Transverse colon (tissue), 4 donors: ENCODE measurements around the gene CYP2J2. TPM values are rescaled to one million over a fixed set of nuclear protein-coding genes. Genes with fewer than 3 reads are reported as not detected.

Experiments used
- DNase-seq: peaks from one replicate; pipeline ENCODE4 v3.0.0-alpha.2; 2019
- H3K27ac ChIP-seq, 4 donors: fragments of 200-600 bp; sonication (generic); 2 replicates each; pipeline ENCODE4 v1.5.1; 2016 to 2018; ENCODE audit warnings: inconsistent platforms in 4 of 4
- H3K27me3 ChIP-seq: fragments of 200-600 bp; sonication (generic); 2 replicates; pipeline ENCODE4 v1.5.1; 2017; ENCODE audit warnings: inconsistent platforms
- H3K36me3 ChIP-seq, 4 donors: fragments of 200-600 bp; sonication (generic); 2 replicates each; pipeline ENCODE4 v1.5.1; 2017 to 2019; ENCODE audit warnings: inconsistent platforms in 4 of 4
- H3K4me1 ChIP-seq, 4 donors: fragments of 200-600 bp; sonication (generic); 2 replicates each; pipeline ENCODE4 v1.5.1; 2017 to 2020; ENCODE audit warnings: inconsistent platforms in 4 of 4
- H3K4me3 ChIP-seq, 4 donors: fragments of 200-600 bp; sonication (generic); 1 replicate in 1 of 4; 2 replicates in 3 of 4; pipeline versions ENCODE4 v1.5.1 to v1.6.1; 2017 to 2019; ENCODE audit warnings: inconsistent platforms in 4 of 4
- H3K9me3 ChIP-seq, 2 donors: fragments of 200-600 bp; sonication (generic); 2 replicates each; pipeline ENCODE4 v1.5.1; 2017 to 2019; ENCODE audit warnings: inconsistent platforms in 2 of 2
- EP300 ChIP-seq: sonication (generic); formaldehyde crosslinking; IDR thresholded peaks from one replicate; pipeline ENCODE4 v1.6.1; 2017; ENCODE audit warnings: antibody characterized with exemption, low read depth
- POLR2A ChIP-seq: fragments of 450-650 bp; IDR thresholded peaks from one replicate; pipeline ENCODE4 v1.6.1; 2016; ENCODE audit warnings: antibody characterized with exemption, mild to moderate bottlenecking, moderate library complexity
- POLR2AphosphoS5 ChIP-seq, 3 donors: sonication (generic); formaldehyde crosslinking; IDR thresholded peaks; one replicate each; pipeline ENCODE4 v1.6.1; 2016; ENCODE audit warnings: antibody characterized with exemption in 3 of 3
- WGBS, 2 donors: methylation state at CpG; one replicate each; pipeline ENCODE4 v1.1.5; 2018; ENCODE audit warnings: low coverage in 1 of 2; 5-methylcytosine and 5-hydroxymethylcytosine counted together
- in situ Hi-C, 4 donors: fragments of 200-750 bp; cut with MboI; loops; one replicate each; pipeline versions ENCODE4 v1.15.0 to v1.15.1; 2017; ENCODE audit warnings: low sequenced_read_pairs in 3 of 4, low pct_ligation_motif_present in 1 of 4, low pct_unique_long_range_greater_than_20kb in 1 of 4
- intact Hi-C: fragments of 100-400 bp; cut with DNase I; formaldehyde crosslinking; loops from one replicate; pipeline ENCODE4 v1.15.1; 2023; ENCODE audit warnings: low total_unique reads
- small RNA-seq, 4 donors: library from RNA; depleted of rRNA; stranded (forward); fragments of <200 nt; gene quantifications; one replicate each; pipeline ENCODE3, GENCODE V24; 2016
- total RNA-seq, 4 donors: library from RNA; depleted of rRNA; stranded (reverse); fragments of >200 nt; gene quantifications; one replicate each; pipeline ENCODE4 v1.1.0, GENCODE V29; 2016
- TF ChIP-seq, protein P1 (sequence below), 5 experiments: fragments of 200-600 bp in 3 of 5; fragments of 450-650 bp in 2 of 5; sonication (generic) in 3 of 5; IDR thresholded peaks; 1 replicate in 2 of 5; 2 replicates in 3 of 5; pipeline ENCODE4 v1.5.1; 2016 to 2017; ENCODE audit warnings: antibody characterized with exemption in 5 of 5, inconsistent platforms in 3 of 5, mild to moderate bottlenecking in 2 of 5, moderate library complexity in 1 of 5

The CYP2J2 gene
- total RNA-seq, 4 donors from 2014 or later, result 21.7 to 61.9 (median 42.5) TPM

DNA sequence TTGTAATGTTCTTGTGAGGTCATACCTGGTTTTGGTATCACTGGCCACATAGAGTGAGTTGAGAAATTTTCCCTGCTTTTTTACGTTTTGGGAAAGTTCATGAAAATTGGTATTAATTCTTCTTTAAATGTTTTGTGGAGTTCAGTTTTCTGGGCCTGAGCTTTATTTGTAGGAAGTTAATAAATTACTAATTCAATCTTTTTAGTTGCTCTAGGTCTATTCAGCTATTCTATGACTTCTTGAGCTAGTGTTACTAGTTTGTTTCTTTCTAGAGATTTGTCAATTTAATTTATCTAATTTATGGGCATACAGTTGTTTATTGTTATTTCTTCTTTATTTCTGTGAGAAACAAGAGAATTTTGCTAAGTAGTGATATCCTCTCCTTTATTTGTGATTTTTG lies 74.5 kb downstream of the CYP2J2 start:
- H3K4me3 ChIP-seq, result no peak overlapping the region
- WGBS, 2 donors, result 86 to 87% methylated on average over 1 of the region's 1 CpG
- intact Hi-C loops, result no loop called here
- H3K4me1 ChIP-seq, result peaks cover 0 to 11% (median 5%) of the 10 kb centered on the region in 4 donors
- H3K27ac ChIP-seq, result no peak overlapping the region
- H3K9me3 ChIP-seq, result peaks cover 0 to 4% of the 10 kb centered on the region in 2 donors
- H3K27me3 ChIP-seq, result no peaks in the 10 kb centered on the region
- H3K36me3 ChIP-seq, result peaks cover 0 to 4% (median 0%) of the 10 kb centered on the region in 4 donors
- in situ Hi-C loops, result no loop called here
- TF ChIP-seq POLR2AphosphoS5 (IDR thresholded peaks at IDR 0.05), result no peak
- TF ChIP-seq EP300, result no peak
- TF ChIP-seq POLR2A, result no peak
- TF ChIP-seq, protein P1, sequence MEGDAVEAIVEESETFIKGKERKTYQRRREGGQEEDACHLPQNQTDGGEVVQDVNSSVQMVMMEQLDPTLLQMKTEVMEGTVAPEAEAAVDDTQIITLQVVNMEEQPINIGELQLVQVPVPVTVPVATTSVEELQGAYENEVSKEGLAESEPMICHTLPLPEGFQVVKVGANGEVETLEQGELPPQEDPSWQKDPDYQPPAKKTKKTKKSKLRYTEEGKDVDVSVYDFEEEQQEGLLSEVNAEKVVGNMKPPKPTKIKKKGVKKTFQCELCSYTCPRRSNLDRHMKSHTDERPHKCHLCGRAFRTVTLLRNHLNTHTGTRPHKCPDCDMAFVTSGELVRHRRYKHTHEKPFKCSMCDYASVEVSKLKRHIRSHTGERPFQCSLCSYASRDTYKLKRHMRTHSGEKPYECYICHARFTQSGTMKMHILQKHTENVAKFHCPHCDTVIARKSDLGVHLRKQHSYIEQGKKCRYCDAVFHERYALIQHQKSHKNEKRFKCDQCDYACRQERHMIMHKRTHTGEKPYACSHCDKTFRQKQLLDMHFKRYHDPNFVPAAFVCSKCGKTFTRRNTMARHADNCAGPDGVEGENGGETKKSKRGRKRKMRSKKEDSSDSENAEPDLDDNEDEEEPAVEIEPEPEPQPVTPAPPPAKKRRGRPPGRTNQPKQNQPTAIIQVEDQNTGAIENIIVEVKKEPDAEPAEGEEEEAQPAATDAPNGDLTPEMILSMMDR (IDR thresholded peaks at IDR 0.05), result no peak
- no peak for DNase-seq

DNA sequence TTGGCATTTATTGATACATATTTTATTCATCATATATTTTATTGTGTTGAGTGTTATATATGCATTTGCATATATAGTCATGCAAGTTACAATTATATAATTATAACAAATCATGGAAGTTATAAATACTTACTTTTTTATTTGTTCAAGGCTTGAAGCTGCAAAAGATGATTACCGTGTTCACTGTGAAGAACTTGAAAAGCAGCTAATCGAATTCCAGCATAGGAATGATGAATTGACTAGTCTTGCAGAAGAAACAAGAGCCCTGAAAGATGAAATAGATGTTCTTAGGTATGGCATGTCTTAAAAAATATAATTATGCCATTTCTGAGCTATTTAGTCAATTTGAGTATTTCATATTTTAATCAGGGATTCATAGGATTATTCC lies 79.7 kb downstream of the CYP2J2 start:
- no peak for DNase-seq
- peaks cover 0 to 21% (median 4%) of the 10 kb centered on the region in 4 donors for H3K36me3 ChIP-seq
- H3K27ac ChIP-seq, result no peak overlapping the region
- in situ Hi-C loops (no loop called here), intact Hi-C loops (no loop called here)
- no peaks in the 10 kb centered on the region for H3K4me1 ChIP-seq
- no peaks in the 10 kb centered on the region for H3K27me3 ChIP-seq
- no peak overlapping the region for H3K4me3 ChIP-seq
- 88 to 89% methylated on average over 2 of the region's 2 CpGs for WGBS, 2 donors
- TF ChIP-seq POLR2AphosphoS5 (IDR thresholded peaks at IDR 0.05) (no peak), EP300 (no peak), POLR2A (no peak)
- TF ChIP-seq, protein P1 (IDR thresholded peaks at IDR 0.05), result no peak
- H3K9me3 ChIP-seq, result no peaks in the 10 kb centered on the region

DNA sequence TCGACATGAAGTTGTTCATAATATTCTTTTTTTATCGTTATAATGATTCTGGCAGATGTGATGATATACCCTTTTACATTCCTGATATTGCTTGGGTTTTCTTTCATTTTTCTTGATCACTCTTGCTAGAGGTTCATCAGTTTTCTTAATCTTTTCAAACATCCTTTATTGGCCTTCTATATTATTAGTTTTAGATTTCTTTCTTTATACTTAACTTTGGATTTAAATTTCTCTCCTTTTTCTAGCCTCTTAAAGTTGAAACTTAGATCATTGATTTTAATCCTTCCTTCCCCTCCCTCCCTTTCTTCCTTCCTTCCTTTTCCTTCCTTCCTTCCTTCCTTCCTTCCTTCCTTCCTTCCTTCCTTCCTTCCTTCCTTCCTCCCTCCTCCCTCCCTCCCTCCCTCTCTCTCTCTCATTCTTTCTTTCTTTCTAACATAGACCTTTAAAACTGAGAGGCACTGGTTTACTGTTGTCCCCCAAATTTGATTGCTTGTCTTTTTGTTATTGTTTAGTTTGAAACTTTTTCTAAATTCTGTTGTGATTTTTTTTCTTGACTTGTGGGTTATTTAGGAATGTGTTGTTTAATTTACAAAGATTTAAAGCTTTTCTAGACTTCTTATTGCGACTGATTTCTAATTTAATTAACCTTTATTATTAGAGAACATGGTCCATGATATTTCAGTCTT lies 80.2 kb downstream of the CYP2J2 start:
- intact Hi-C loops (no loop called here), in situ Hi-C loops (no loop called here)
- 87 to 95% methylated on average over 3 of the region's 3 CpGs for WGBS, 2 donors
- Histone ChIP-seq H3K36me3 (peaks cover 0 to 21% (median 4%) of the 10 kb centered on the region in 4 donors), H3K27ac (no peak overlapping the region), H3K4me1 (no peaks in the 10 kb centered on the region), H3K9me3 (no peaks in the 10 kb centered on the region), H3K27me3 (no peaks in the 10 kb centered on the region), H3K4me3 (no peak overlapping the region)
- no peak for DNase-seq
- no peak for TF ChIP-seq POLR2A
- TF ChIP-seq EP300, result no peak
- TF ChIP-seq, protein P1 (IDR thresholded peaks at IDR 0.05), result no peak
- TF ChIP-seq POLR2AphosphoS5 (IDR thresholded peaks at IDR 0.05), result no peak

DNA sequence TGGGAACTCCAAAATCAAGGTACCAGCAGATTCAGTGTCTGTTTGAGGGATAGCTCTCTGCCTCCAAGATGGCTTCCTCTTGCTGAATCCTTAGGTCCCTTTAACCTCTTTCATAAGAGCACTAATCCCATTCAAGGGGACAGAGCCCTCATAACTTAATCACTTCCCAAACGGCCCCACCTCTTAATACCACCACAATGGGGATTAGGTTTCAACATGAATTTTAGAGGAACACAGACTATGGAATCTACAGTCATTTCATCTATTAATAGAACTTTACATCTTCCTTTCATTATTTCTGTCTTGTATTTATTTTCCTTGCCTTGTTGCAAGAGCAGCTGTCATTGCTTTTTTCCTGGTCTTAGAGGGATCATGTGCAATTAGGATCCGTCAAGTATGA lies 81.5 kb downstream of the CYP2J2 start:
- Histone ChIP-seq H3K36me3 (peaks cover 0 to 21% (median 4%) of the 10 kb centered on the region in 4 donors), H3K27ac (no peak overlapping the region), H3K27me3 (no peaks in the 10 kb centered on the region), H3K4me1 (no peaks in the 10 kb centered on the region), H3K4me3 (no peak overlapping the region), H3K9me3 (no peaks in the 10 kb centered on the region)
- in situ Hi-C loops, result no loop called here
- TF ChIP-seq EP300 (no peak), POLR2AphosphoS5 (IDR thresholded peaks at IDR 0.05) (no peak), POLR2A (no peak)
- TF ChIP-seq, protein P1 (IDR thresholded peaks at IDR 0.05), result no peak
- intact Hi-C loops, result no loop called here
- DNase-seq, result no peak
- WGBS, 2 donors, result 72 to 86% methylated on average over 2 of the region's 2 CpGs

Small RNA genes lying within 50 kb of the gene (small RNA-seq; reads per million reads assigned to genes)
- gene RN7SL475P, result 0 reads per million in 4 donors

Other genes starting within 250 kb of the CYP2J2 start
- 10 to 100 TPM in 3 of 4 donors, 1 to 10 TPM in 1; 7.8 to 42.9 (median 26.6) TPM for gene HOOK1, start 111.8 kb downstream of the CYP2J2 start, total RNA-seq
- gene C1orf87, start 147.0 kb upstream of the CYP2J2 start, total RNA-seq, result under 1 TPM in 1 of 4 donors, not detected in 3; 0.40 TPM